Stimulated activated CD4-positive, alpha-beta T cell treated with anti-CD3 and anti-CD28 coated beads, Interleukin-4, amount 100 ng/mL, for 1 hour (primary cell): ENCODE results near the gene LAMA2.

Source experiments
- DNase-seq: peaks from one replicate; pipeline ENCODE4 v3.0.0-alpha.2; 2020

The LAMA2 gene

DNA sequence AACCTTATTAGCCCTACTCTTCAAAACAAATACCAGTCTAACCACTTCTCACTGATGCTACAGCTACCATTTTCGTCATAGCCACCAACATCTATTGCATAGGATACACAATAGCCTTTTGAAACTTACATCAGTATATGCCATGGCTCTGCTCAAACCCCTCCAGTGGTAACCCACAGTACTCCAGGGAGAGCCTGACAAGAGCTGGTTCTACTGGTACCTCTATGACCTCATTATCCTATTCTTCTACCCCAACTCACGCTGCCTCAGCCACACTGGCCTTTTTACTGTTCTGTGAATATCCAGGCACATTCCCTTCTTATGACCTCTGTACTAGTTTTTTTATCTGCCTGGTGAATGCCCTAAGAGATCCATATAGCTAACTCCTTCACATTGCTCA lies 669.5 kb downstream of the LAMA2 start:
- DNase-seq = no peak

GRCh38 chr6:129555206-129555832 lies 672.4 kb downstream of the LAMA2 start:
- no peak for DNase-seq

DNA sequence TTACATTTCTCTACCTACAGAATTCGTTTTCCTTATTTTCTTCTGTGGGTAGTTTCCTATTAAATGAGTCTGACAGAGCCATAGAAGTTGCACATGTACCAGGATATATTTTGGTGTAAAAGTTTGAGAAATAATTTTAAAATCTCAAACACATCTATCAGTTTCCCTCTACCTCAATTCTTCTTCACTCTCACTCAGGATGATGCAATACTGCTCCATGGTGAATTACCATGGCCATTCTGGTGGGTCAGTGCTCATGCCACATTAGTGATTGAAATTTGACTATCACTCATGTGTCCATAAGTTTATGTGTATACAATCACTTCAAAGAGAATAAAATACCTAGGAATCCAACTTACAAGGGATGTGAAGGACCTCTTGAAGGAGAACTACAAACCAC lies 675.3 kb downstream of the LAMA2 start:
- no peak for DNase-seq

DNA sequence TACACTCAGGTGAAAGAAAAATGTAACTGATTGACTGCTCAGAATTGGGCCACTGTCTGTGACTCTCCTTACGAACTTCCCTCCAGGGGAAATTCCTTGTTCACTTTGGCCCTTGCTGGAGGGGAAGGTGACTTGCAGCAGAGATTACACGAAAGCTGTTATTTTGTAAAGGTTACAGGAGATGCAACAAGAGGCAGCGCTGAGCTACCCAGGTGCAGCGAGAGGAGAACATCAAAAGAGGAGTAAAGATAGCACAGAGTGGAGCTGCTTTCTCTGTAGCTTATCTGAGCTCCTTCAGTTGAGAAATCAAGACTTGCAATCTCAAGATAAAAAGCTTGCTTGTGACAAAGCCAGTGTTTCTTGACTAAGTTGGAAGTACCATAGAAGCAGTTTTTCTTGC lies 682.4 kb downstream of the LAMA2 start:
- no peak for DNase-seq

GRCh38 chr6:129565811-129566210 lies 682.9 kb downstream of the LAMA2 start:
- DNase-seq = no peak
